ENCODE measurements around the gene SLC6A3.

SLC6A3 gene

GRCh38 chr5:1445313-1445688 is at the start of gene SLC6A3:
SLC6A3 (minus strand) TSS chr5:1445440; CDS start chr5:1443197, 2,243 bp downstream.
- peak; percentile 57 for DNase-seq

DNA sequence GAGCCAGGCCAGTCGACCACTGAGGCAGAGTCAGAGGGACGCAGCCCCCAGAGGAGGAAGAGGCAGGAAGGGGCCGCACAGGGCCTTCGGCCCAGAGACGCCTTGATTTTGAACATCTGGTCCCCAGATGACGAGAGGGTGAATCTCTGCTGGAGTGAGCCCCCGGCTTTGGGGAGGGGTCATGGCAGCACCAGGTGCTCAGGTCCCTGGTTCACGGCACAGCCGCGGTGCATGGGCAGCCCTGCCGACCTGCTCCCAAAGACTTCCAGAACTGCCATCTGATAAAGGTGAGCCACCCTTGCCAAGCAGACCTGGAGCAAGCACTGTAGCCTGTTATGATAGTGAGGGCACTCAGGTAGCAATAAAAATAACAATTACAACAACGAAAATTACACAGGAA is 48.7 kb upstream of the SLC6A3 start:
- DNase-seq, result no peak

- no peak for DNase-seq
Observed at GRCh38 chr5:1493413-1493812, 48.2 kb upstream of the SLC6A3 start.

- no peak for DNase-seq
Observed at GRCh38 chr5:1492757-1493156, 47.5 kb upstream of the SLC6A3 start.

DNA sequence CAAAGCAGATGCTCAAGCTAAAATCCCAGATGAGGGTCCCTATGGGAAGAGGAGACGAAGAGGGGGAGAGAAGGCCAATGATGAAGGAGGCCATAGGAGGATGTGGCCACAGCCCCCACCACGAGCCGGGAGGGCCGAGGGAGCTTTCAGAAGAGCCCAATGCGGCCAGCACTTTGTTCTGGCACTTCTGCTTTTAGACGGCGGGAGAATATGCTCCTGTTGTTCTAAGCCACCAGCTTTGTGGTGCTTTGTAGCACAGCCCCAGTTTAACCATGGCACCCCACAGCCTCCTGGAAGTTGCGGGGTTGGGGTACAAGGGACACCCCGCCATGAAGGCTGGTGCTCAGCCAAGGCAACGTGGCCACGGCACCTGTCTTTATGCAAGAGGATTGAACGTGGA is 45.1 kb upstream of the SLC6A3 start:
- no peak for DNase-seq

DNA sequence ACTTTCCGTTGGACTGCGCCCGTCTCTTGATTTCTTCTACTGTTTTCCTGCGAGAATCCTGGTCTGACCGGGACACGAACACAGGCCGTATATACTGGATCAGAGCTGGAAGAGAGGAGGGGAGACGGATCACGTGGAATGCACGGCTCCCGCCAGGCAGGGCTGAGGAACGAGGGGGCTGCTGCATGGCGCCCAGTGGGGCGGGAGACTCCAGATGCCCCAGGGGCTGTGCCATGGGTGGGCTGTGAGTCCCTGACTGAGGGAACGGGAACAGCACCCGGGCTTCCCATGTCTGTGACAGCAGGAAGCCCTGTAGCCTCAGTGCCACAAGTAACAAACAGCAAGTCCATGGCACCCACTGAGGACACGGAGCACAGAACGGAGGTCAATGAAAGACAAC is 44.5 kb upstream of the SLC6A3 start:
- DNase-seq, result no peak

DNA sequence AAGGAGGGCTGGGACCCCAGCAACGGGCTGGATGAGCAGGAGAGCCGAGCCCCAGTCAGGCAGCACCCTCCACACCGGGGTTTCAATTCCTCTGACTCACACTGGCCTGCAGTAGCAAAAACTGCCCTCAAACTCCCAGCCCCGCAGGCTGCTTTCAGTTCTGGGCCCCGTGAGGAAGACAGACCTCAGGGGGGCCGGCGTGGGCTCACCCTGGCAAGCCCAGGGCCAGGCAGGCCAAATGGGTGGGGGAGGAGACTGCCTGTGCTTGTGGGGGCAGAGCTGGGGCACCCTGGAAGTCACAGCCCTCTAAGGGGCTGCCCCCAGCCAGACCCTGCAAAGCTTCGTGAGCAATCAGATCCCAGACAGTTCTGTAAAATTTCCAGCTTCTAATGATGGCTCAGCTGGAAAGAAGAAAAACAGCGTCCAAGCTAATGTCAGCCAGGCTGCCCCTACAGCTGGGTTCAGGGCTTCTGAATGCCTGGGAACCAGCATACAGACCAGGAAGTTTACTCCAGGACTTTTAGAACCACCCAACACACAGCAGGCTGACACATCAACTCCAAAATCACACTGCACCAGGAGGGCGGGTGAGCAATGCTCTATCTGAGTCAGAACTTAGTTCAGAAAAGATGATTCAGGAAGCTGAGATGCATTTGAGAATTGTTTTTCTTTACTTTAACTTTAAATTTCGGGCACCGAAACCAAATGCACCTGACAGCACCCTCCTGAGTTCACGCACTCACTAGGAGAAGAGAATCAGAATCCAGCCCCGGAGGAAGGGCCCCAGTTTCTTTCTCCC is 43.8 kb upstream of the SLC6A3 start:
- peak; percentile 77 for DNase-seq

- DNase-seq, result no peak
Observed at GRCh38 chr5:1487079-1487764, 42.0 kb upstream of the SLC6A3 start.

- no peak for DNase-seq
Observed at GRCh38 chr5:1486271-1486670, 41.0 kb upstream of the SLC6A3 start.

- DNase-seq, result no peak
Observed at GRCh38 chr5:1485579-1486118, 40.4 kb upstream of the SLC6A3 start.

DNA sequence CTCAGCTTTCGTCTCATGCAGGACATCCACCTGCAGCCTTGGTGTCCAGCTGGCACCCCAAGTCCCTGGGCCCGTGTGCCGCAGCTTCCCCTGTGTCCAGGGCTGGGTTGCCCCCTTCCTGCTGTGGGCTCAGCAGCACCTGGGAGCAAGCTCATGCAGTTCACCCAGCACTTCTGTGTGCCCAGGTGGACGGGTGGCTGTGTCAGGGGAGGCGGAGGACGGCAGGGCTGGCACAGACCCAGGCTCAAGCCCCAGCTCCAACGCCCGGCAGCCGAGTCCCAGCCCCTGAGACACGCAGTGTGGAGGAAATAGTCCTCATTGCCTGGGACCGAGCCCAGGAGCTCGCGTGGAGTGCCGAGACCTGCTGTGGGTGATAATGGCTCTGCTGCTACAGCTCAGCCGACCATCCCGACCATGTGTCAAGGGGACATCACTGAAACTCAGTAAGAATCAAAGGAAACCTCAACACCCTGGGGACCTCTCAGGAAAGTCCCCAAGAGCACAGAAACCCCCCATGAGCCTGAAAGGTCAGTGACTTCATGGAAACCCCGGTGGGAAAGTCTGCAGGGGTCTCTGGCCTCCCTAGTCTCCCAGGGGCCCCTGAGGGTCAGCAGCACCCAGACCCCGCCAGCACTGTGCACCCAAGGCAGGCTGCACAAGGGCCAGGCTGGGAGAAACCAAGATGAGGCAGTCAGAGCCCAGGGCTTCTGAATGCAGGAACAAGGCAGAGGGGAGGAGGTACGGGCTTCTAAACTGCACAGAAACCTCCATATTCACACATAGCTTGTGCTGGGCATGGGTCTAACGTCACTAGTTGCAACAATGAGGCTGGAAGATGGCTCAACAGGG is 39.7 kb upstream of the SLC6A3 start:
- no peak for DNase-seq

- DNase-seq, result no peak
Observed at GRCh38 chr5:1483856-1484729, 38.9 kb upstream of the SLC6A3 start.

- no peak for DNase-seq
Observed at GRCh38 chr5:1483064-1483463, 37.8 kb upstream of the SLC6A3 start.

DNA sequence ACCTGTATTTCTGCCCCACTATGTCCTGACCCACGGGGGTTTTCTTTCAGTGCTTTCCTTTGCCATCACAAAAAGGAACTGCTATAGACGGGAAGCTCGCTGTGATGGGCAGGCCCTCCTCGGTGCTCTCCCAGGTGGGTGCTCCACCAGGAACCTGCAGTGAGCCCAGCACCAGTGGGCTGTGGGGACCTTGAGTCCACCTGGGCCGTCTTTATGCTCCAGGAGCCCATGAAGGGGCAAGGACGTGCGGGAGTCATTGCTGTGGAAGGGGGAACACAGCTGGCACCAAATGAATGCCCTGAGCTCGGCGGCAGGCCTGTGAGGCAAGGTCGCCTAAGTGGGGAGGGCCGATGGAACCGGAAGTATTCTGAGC is 36.7 kb upstream of the SLC6A3 start:
- DNase-seq, result no peak

GRCh38 chr5:1481266-1481958 is 36.2 kb upstream of the SLC6A3 start:
- no peak for DNase-seq

DNA sequence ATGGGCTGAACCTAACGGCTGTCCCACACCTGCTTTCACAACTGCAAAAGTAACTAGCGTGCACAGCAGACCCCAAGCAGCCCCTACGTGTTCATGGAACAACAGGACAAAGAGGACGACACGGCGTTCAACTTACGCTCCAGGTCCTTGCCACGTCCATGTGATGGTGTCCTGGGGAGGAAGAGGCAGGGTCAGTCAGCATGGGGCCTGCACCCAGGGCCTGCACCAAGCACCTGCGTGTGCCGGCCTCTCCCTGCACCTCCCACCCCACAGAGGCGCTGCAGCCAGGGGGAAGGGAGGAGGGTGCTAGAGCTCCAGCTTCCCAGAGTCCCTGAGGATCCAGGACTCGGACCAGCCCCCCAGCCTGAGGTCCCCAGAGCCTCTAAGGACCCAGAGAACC is 35.6 kb upstream of the SLC6A3 start:
- DNase-seq, result no peak

- DNase-seq, result no peak
Observed at GRCh38 chr5:1480217-1480616, 35.0 kb upstream of the SLC6A3 start.

DNA sequence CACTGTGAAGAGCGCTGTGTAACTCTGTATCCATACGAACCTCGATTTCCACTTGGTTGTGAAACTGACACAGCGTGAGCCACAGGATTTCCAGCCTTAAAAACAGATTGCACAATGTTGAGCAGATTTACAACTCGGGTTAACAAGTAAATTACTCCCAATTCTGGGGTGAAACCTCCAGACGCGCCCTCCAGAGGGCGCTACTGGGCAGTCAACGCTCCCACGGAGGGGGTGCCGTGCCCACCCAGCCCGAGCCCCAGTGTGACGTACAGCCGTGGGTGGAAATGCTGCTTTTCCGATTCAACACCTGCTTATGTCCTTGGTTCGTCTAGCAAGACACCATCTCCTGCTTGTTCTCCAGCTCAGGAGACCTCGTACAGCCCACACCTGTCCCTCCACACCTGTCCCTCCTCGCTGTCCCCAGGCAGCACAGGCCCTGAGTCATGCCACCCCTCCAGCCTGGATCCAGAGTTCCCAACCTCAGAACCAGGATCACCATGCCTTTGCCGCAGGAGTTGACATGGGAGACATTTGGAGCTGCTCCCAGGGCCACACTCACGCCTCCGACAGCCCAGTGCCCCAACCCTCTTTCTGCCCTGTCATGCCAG is 34.4 kb upstream of the SLC6A3 start:
- peak; percentile 71 for DNase-seq

DNA sequence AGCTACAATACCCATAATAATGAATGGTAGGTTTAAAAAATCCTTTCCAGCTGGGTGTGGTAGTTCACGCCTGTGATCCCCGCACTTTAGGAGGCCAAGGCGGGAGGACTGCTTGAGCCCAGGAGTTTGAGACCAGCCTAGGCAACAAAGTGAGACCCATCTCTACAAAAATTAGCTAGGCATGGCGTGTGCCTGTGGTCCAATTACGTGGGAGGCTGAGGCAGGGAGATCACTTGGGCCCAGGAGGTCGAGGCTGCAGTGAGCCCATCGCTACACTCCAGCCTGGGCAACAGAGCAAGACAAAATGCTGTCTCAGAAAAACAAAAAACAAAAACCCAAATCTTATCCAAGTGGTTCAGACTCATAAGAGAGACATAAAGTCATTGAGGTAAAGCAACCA is 33.8 kb upstream of the SLC6A3 start:
- DNase-seq, result no peak

DNA sequence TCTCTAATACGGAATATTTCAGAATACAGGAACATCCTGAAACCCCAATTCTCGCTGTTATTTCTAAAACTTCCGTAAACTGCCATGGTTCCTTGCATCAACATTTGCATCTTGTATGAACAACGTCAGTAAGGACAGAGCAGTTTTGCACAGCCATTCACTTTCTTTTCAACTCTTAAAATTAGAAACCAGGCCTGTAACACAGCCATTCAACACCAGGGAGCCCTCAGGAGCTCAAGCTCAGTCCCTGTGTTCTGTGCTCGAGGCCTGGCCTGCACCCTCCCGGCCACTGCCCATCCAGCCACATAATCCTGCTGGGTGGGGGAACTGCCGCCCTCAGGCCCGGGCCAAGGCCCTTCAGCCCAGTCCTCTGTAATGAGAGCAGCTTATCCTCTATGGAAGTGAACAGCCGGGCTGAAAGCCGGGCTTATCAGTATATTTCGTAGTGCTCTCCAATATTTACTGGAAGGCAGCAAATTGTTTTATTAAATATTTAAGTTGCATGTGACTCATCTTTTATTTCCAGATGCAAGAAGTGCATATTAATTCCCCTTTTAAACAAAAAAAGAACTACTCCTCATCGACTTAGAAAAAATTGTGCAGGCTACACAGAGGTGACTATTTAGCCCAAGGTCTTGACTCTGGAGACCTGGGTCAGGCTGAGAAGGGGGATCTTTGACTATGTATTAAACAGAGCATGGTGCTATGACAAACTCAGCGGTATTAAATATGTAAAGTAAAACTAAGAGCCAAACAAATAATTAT is 33.2 kb upstream of the SLC6A3 start:
- no peak for DNase-seq

DNA sequence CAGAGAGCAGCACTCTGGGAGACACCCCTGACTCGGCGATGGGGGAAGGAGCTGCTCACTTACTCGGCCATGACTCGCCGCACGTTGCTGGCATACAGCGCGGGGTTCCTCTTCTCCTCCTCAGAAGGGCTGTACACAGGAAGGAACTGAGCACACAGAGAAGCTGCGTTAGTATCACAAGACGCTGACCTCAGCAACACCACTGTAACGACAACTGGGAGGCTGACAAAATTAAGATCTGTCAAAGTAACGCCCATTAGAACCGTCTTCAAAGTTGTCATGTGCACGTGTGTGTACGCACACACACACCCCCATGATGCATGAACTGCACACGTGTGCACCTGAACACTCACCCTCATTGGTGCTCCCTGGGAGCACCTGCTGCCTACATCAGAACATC is 32.1 kb upstream of the SLC6A3 start:
- no peak for DNase-seq

Data from stimulated activated CD8-positive, alpha-beta memory T cell treated with anti-CD3 and anti-CD28 coated beads, Interleukin-4, amount 100 ng/mL, for 48 hours (primary cell).